ENCODE results near the gene LTC4S.
A peak's percentile ranks its signal among the peaks of the same experiment; 100 is the strongest.

The LTC4S gene

GRCh38 chr5:179767496-179768100 lies 26.2 kb upstream of the LTC4S start:
- Mint-ChIP-seq H3K27ac (peak overlapping the region; percentile 65 to 92 (median 84)), H3K9me3 (no peaks in the 10 kb centered on the region), H3K36me3 (ENCODE audit: low read depth) (peaks cover 65% of the 10 kb centered on the region), H3K4me3 (no peak overlapping the region), H3K4me1 (peaks cover 32% of the 10 kb centered on the region), H3K27me3 (ENCODE audit: low read depth) (no peaks in the 10 kb centered on the region)
- TF ChIP-seq, protein P1, sequence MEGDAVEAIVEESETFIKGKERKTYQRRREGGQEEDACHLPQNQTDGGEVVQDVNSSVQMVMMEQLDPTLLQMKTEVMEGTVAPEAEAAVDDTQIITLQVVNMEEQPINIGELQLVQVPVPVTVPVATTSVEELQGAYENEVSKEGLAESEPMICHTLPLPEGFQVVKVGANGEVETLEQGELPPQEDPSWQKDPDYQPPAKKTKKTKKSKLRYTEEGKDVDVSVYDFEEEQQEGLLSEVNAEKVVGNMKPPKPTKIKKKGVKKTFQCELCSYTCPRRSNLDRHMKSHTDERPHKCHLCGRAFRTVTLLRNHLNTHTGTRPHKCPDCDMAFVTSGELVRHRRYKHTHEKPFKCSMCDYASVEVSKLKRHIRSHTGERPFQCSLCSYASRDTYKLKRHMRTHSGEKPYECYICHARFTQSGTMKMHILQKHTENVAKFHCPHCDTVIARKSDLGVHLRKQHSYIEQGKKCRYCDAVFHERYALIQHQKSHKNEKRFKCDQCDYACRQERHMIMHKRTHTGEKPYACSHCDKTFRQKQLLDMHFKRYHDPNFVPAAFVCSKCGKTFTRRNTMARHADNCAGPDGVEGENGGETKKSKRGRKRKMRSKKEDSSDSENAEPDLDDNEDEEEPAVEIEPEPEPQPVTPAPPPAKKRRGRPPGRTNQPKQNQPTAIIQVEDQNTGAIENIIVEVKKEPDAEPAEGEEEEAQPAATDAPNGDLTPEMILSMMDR (IDR thresholded peaks at IDR 0.05; ENCODE audit: unreplicated experiment in 3 of 3), result no peak

DNA sequence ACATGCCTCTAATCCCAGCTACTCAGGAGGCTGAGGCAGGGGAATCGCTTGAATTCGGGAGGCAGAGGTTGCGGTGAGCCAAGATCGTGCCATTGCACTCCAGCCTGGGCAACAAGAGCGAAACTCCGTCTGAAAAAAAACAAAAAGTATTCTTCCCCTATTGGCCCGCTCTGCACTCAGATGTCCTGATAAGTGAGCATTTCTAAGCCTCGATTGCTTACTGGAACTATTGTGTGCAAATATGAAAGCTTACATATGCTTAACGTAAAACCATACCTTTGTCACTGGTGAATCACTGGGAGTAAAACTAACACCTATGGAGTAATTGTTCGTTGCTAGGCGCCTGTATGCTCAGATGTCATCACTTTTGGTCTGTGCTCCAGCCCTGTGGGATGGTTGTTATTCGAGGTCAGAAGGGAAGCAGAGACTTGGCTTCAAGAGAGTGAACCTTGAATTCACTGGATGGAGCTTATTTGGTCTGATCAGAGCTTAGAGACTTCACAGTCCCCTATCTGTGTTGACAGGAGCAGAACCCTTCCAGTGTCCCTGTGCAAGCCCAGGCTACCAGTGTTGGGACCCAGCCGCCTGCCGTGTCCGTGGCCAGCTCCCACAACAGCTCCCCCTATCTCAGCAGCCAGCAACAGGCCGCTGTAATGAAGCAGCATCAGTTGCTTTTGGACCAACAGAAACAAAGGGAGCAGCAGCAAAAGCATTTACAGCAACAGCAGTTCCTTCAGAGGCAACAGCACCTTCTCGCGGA lies 25.3 kb upstream of the LTC4S start:
- Mint-ChIP-seq H3K9me3 (no peaks in the 10 kb centered on the region), H3K36me3 (ENCODE audit: low read depth) (peaks cover 74% of the 10 kb centered on the region), H3K27ac (no peak overlapping the region), H3K4me1 (peaks cover 23% of the 10 kb centered on the region), H3K4me3 (no peak overlapping the region), H3K27me3 (ENCODE audit: low read depth) (no peaks in the 10 kb centered on the region)
- TF ChIP-seq, protein P1 (IDR thresholded peaks at IDR 0.05; ENCODE audit: unreplicated experiment in 3 of 3), result no peak

GRCh38 chr5:179769271-179769670 lies 24.5 kb upstream of the LTC4S start:
- TF ChIP-seq, protein P1 (IDR thresholded peaks at IDR 0.05; ENCODE audit: unreplicated experiment in 3 of 3), result no peak
- no peaks in the 10 kb centered on the region for H3K9me3 Mint-ChIP-seq
- no peaks in the 10 kb centered on the region for H3K27me3 Mint-ChIP-seq (ENCODE audit: low read depth)
- H3K36me3 Mint-ChIP-seq (ENCODE audit: low read depth), result peaks cover 80% of the 10 kb centered on the region
- H3K4me3 Mint-ChIP-seq, result no peak overlapping the region
- H3K4me1 Mint-ChIP-seq, result peaks cover 15% of the 10 kb centered on the region
- no peak overlapping the region for H3K27ac Mint-ChIP-seq

DNA sequence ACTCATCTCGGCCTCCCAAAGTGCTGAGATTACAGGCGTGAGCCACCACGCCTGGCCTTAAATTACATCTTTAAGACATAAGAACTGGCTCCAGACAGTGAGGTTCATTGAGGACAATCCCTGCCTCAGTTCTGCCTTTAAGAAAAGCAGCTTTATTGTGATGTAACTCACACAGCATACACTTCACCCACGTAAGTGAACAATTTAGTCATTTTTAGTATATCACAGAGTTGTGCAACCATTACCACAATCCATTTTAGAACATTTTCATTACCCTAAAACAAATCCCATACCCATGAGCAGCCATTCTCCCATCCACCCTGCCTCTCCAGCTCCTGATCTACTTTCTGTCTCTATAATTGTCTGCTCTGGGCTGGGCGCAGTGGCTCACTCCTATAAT lies 24.0 kb upstream of the LTC4S start:
- H3K4me1 Mint-ChIP-seq, result peaks cover 15% of the 10 kb centered on the region
- peak overlapping the region in 1 of 3 experiments; percentile 23 for H3K27ac Mint-ChIP-seq
- no peaks in the 10 kb centered on the region for H3K9me3 Mint-ChIP-seq
- TF ChIP-seq, protein P1 (IDR thresholded peaks at IDR 0.05; ENCODE audit: unreplicated experiment in 3 of 3), result no peak
- peaks cover 83% of the 10 kb centered on the region for H3K36me3 Mint-ChIP-seq (ENCODE audit: low read depth)
- H3K4me3 Mint-ChIP-seq, result no peak overlapping the region
- no peaks in the 10 kb centered on the region for H3K27me3 Mint-ChIP-seq (ENCODE audit: low read depth)

- Mint-ChIP-seq H3K27ac (no peak overlapping the region), H3K9me3 (no peaks in the 10 kb centered on the region), H3K4me1 (peaks cover 8% of the 10 kb centered on the region), H3K36me3 (ENCODE audit: low read depth) (peaks cover 81% of the 10 kb centered on the region), H3K4me3 (no peak overlapping the region), H3K27me3 (ENCODE audit: low read depth) (no peaks in the 10 kb centered on the region)
- TF ChIP-seq, protein P1 (IDR thresholded peaks at IDR 0.05; ENCODE audit: unreplicated experiment in 3 of 3), result no peak
Observed at GRCh38 chr5:179771311-179771895, 22.4 kb upstream of the LTC4S start.
